HUES6 (cell line): ENCODE measurements around the gene MBOAT7.
A peak's percentile ranks its signal among the peaks of the same experiment; 100 is the strongest.
"Not testable (repeated sequence)": the region's sequence is repeated elsewhere in the genome, so short reads cannot be mapped to it uniquely, and the experiment has no call there.

ENCODE experiments used
- H3K27ac ChIP-seq: 2 replicates; pipeline ENCODE4 v1.7.0; 2013; ENCODE audit warnings: low read depth, mild to moderate bottlenecking, low read length, inconsistent platforms
- H3K27me3 ChIP-seq: 2 replicates; pipeline ENCODE4 v1.6.1; 2013; ENCODE audit warnings: low read length; ENCODE audit not compliant: control insufficient read depth, insufficient read depth
- H3K36me3 ChIP-seq: 2 replicates; pipeline ENCODE4 v1.6.1; 2013; ENCODE audit warnings: low read length; ENCODE audit not compliant: control insufficient read depth, insufficient read depth
- H3K4me1 ChIP-seq: 2 replicates; pipeline ENCODE4 v1.6.1; 2013; ENCODE audit warnings: low read length; ENCODE audit not compliant: control insufficient read depth, insufficient read depth
- H3K4me3 ChIP-seq: 2 replicates; pipeline ENCODE4 v1.5.1; 2013; ENCODE audit warnings: low read depth, low read length
- H3K9ac ChIP-seq: one replicate; pipeline ENCODE4 v1.6.1; 2013; ENCODE audit warnings: mild to moderate bottlenecking, low read length
- H3K9me3 ChIP-seq: 2 replicates; pipeline ENCODE4 v1.6.1; 2013; ENCODE audit warnings: low read depth, low read length; ENCODE audit not compliant: control insufficient read depth, insufficient read depth

The MBOAT7 gene

GRCh38 chr19:54208784-54209057, 19.3 kb upstream of the MBOAT7 start:
- Histone ChIP-seq H3K36me3 (peaks cover 52% of the 10 kb centered on the region), H3K4me3 (no peak overlapping the region), H3K27me3 (no peaks in the 10 kb centered on the region), H3K9ac (no peak overlapping the region), H3K4me1 (peaks cover 20% of the 10 kb centered on the region), H3K9me3 (no peaks in the 10 kb centered on the region), H3K27ac (no peak overlapping the region)

- H3K9me3 ChIP-seq, result no peaks in the 10 kb centered on the region
- peaks cover 22% of the 10 kb centered on the region for H3K4me1 ChIP-seq
- H3K9ac ChIP-seq, result peak overlapping the region; percentile 18
- no peak overlapping the region; the same call in 1 of the 2 replicates for H3K27ac ChIP-seq
- peaks cover 57% of the 10 kb centered on the region for H3K36me3 ChIP-seq
- H3K4me3 ChIP-seq, result no peak overlapping the region
- no peaks in the 10 kb centered on the region for H3K27me3 ChIP-seq
These were observed 18.8 kb upstream of the MBOAT7 start for GRCh38 chr19:54207983-54208783.

GRCh38 chr19:54207676-54207982, 18.2 kb upstream of the MBOAT7 start:
- peaks cover 28% of the 10 kb centered on the region for H3K4me1 ChIP-seq
- no peak overlapping the region for H3K4me3 ChIP-seq
- no peak overlapping the region for H3K9ac ChIP-seq
- H3K27ac ChIP-seq, result no peak overlapping the region
- H3K9me3 ChIP-seq, result no peaks in the 10 kb centered on the region
- peaks cover 63% of the 10 kb centered on the region for H3K36me3 ChIP-seq
- H3K27me3 ChIP-seq, result no peaks in the 10 kb centered on the region

GRCh38 chr19:54207193-54207592, 17.8 kb upstream of the MBOAT7 start:
- not testable (repeated sequence) for H3K9me3 ChIP-seq, H3K4me3 ChIP-seq, H3K9ac ChIP-seq, H3K27ac ChIP-seq, H3K27me3 ChIP-seq
- Histone ChIP-seq H3K4me1 (peaks cover 32% of the 10 kb centered on the region), H3K36me3 (peaks cover 67% of the 10 kb centered on the region)

GRCh38 chr19:54206831-54207177, 17.4 kb upstream of the MBOAT7 start:
- peaks cover 71% of the 10 kb centered on the region for H3K36me3 ChIP-seq
- no peaks in the 10 kb centered on the region for H3K27me3 ChIP-seq
- no peak overlapping the region for H3K9ac ChIP-seq
- no peak overlapping the region for H3K4me3 ChIP-seq
- no peaks in the 10 kb centered on the region for H3K9me3 ChIP-seq
- H3K4me1 ChIP-seq, result peaks cover 34% of the 10 kb centered on the region
- no peak overlapping the region for H3K27ac ChIP-seq

- H3K4me1 ChIP-seq, result peaks cover 38% of the 10 kb centered on the region
- no peak overlapping the region for H3K27ac ChIP-seq
- H3K4me3 ChIP-seq, result no peak overlapping the region
- H3K9ac ChIP-seq, result no peak overlapping the region
- no peaks in the 10 kb centered on the region for H3K9me3 ChIP-seq
- peaks cover 75% of the 10 kb centered on the region for H3K36me3 ChIP-seq
- no peaks in the 10 kb centered on the region for H3K27me3 ChIP-seq
These were observed 16.9 kb upstream of the MBOAT7 start for GRCh38 chr19:54206030-54206830.

GRCh38 chr19:54204767-54205468, 15.5 kb upstream of the MBOAT7 start:
- H3K4me1 ChIP-seq, result peaks cover 38% of the 10 kb centered on the region
- no peak overlapping the region for H3K27ac ChIP-seq
- H3K9ac ChIP-seq, result no peak overlapping the region
- peaks cover 76% of the 10 kb centered on the region for H3K36me3 ChIP-seq
- no peaks in the 10 kb centered on the region for H3K27me3 ChIP-seq
- peak overlapping the region; percentile 19; the same call in 1 of the 2 replicates for H3K4me3 ChIP-seq
- no peaks in the 10 kb centered on the region for H3K9me3 ChIP-seq

GRCh38 chr19:54203151-54203611, 13.8 kb upstream of the MBOAT7 start:
- peak overlapping the region; percentile 93 for H3K9ac ChIP-seq
- H3K4me1 ChIP-seq, result peaks cover 36% of the 10 kb centered on the region
- no peaks in the 10 kb centered on the region for H3K9me3 ChIP-seq
- peak overlapping the region; percentile 76 for H3K4me3 ChIP-seq
- H3K36me3 ChIP-seq, result peaks cover 73% of the 10 kb centered on the region
- H3K27ac ChIP-seq, result no peak overlapping the region
- no peaks in the 10 kb centered on the region for H3K27me3 ChIP-seq

GRCh38 chr19:54201980-54202379, 12.6 kb upstream of the MBOAT7 start:
- Histone ChIP-seq H3K4me1 (peaks cover 27% of the 10 kb centered on the region), H3K9me3 (no peaks in the 10 kb centered on the region), H3K27me3 (no peaks in the 10 kb centered on the region), H3K36me3 (peaks cover 61% of the 10 kb centered on the region), H3K4me3 (peak overlapping the region; percentile 76), H3K9ac (peak overlapping the region; percentile 93), H3K27ac (no peak overlapping the region; the same call in 1 of the 2 replicates)

GRCh38 chr19:54201172-54201701, 11.9 kb upstream of the MBOAT7 start:
- Histone ChIP-seq H3K9ac (peak overlapping the region; percentile 93), H3K4me3 (peak overlapping the region; percentile 76), H3K4me1 (peaks cover 24% of the 10 kb centered on the region), H3K36me3 (peaks cover 53% of the 10 kb centered on the region), H3K27ac (peak overlapping the region; percentile 82), H3K27me3 (no peaks in the 10 kb centered on the region), H3K9me3 (no peaks in the 10 kb centered on the region)

- H3K4me1 ChIP-seq, result peaks cover 22% of the 10 kb centered on the region
- no peak overlapping the region for H3K27ac ChIP-seq
- H3K9ac ChIP-seq, result no peak overlapping the region
- H3K27me3 ChIP-seq, result no peaks in the 10 kb centered on the region
- peaks cover 43% of the 10 kb centered on the region for H3K36me3 ChIP-seq
- no peak overlapping the region for H3K4me3 ChIP-seq
- H3K9me3 ChIP-seq, result no peaks in the 10 kb centered on the region
These were observed 10.0 kb upstream of the MBOAT7 start for GRCh38 chr19:54199401-54199800.
